EL (cell line): ENCODE data around the gene TMEM141.
"Not testable (repeated sequence)": the region's sequence is repeated elsewhere in the genome, so short reads cannot be mapped to it uniquely, and the experiment has no call there.

Source experiments
- DNase-seq: peaks from one replicate; pipeline ENCODE4 v3.0.0-alpha.2; 2016

The TMEM141 gene

GRCh38 chr9:136835932-136836904 is 45.1 kb downstream of the TMEM141 start:
- DNase-seq = no peak

GRCh38 chr9:136837146-136837855 is 46.2 kb downstream of the TMEM141 start:
- no peak for DNase-seq

- DNase-seq = not testable (repeated sequence)
These were observed 46.7 kb downstream of the TMEM141 start for GRCh38 chr9:136837856-136838277.

- no peak for DNase-seq
These were observed 47.4 kb downstream of the TMEM141 start for GRCh38 chr9:136838314-136839228.

GRCh38 chr9:136839229-136840139 is 48.3 kb downstream of the TMEM141 start:
- DNase-seq = no peak

GRCh38 chr9:136840140-136840876 is 49.2 kb downstream of the TMEM141 start:
- no peak for DNase-seq

- DNase-seq = peak; percentile 66
These were observed 49.9 kb downstream of the TMEM141 start for GRCh38 chr9:136840877-136841645.

- not testable (repeated sequence) for DNase-seq
These were observed 50.7 kb downstream of the TMEM141 start for GRCh38 chr9:136841646-136842379.

- DNase-seq = peak; percentile 77
These were observed 51.3 kb downstream of the TMEM141 start, which contains the start of gene AJM1 for GRCh38 chr9:136842380-136842948. Gene AJM1 (plus strand): TSS chr9:136842478. CDS start chr9:136844415, 1,937 bp downstream.
